ENCODE measurements around the gene PCBD1. TPM values are rescaled to one million over a fixed set of nuclear protein-coding genes. Genes with fewer than 3 reads are reported as not detected.

The PCBD1 gene
- total and polyA plus RNA-seq, 2 experiments from 2014 or later: 33.3 to 78.5 TPM

DNA sequence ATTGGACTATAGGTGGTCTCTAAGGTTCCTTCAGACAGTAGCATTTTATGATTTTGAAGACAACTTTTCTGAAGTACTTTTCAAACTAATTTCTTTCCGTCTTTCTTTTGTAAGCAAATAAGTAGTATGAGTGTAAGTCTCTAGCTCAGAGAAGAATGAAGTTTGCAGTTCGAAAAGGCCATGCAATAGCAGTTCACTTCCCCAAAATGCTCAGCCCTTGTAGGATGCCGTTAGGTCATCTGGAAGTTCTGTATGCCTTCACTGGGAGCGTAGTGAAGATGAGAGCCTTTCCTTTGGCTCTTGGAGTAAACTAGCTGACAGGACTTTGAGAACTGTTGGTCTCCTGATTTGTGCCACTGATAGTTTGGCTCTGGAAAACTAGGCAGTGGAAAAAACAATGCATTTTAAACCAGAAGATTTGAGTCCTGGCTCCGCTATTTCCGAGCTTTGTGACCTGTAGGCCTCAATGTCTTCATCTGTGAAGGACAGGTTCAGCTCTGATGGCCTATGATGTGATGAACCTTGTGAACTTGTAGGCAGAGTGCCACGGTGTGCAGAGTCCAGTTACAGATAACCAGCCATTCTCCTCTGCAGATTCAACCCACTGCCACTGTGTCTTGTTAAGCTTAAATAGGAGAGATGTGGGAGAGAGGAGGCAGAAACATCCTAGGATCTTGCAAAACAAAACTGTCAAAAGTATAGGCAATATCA lies 53.8 kb downstream of the PCBD1 start (continued):
- no peak for TF ChIP-seq CTCF (conservative IDR thresholded peaks at IDR 0.05; ENCODE audit: low read depth in 2 of 2)

- Mint-ChIP-seq H3K36me3 (ENCODE audit: low read depth) (peaks cover 26% of the 10 kb centered on the region), H3K4me1 (no peaks in the 10 kb centered on the region; the same call in 2 of the 3 replicates)
- peaks cover 6% of the 10 kb centered on the region; the same call in 1 of the 2 replicates for H3K36me3 ChIP-seq (ENCODE audit: insufficient read depth)
These were observed 54.3 kb downstream of the PCBD1 start for GRCh38 chr10:70834021-70834420.

More at GRCh38 chr10:70834021-70834420, 54.3 kb downstream of the PCBD1 start:
- Histone ChIP-seq H3F3A (replicated peaks; ENCODE audit: low read depth) (no peaks in the 10 kb centered on the region), H3K4me1 (ENCODE audit: insufficient read depth) (no peaks in the 10 kb centered on the region), H3K4me3 (no peak overlapping the region), H2AFZ (no peak overlapping the region), H3K27me3 (ENCODE audit: insufficient read depth) (no peaks in the 10 kb centered on the region), H4K20me1 (replicated peaks; ENCODE audit: insufficient read depth) (peaks cover 23% of the 10 kb centered on the region; the same call in 1 of the 2 replicates), H3K9me2 (ENCODE audit: insufficient read depth) (no peaks in the 10 kb centered on the region), H3K4me2 (no peak overlapping the region), H3K27ac (ENCODE audit: low read depth) (no peak overlapping the region), H3K79me2 (replicated peaks; ENCODE audit: insufficient read depth) (peaks cover 97% of the 10 kb centered on the region)
- no peak overlapping the region for H3K27ac Mint-ChIP-seq
- no peaks in the 10 kb centered on the region for H3K27me3 Mint-ChIP-seq (ENCODE audit: insufficient read depth, low read depth, poor library complexity)
- no peak for DNase-seq (ENCODE audit: low spot score)
- ATAC-seq: no peak
- TF ChIP-seq, protein P1, sequence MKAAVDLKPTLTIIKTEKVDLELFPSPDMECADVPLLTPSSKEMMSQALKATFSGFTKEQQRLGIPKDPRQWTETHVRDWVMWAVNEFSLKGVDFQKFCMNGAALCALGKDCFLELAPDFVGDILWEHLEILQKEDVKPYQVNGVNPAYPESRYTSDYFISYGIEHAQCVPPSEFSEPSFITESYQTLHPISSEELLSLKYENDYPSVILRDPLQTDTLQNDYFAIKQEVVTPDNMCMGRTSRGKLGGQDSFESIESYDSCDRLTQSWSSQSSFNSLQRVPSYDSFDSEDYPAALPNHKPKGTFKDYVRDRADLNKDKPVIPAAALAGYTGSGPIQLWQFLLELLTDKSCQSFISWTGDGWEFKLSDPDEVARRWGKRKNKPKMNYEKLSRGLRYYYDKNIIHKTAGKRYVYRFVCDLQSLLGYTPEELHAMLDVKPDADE (IDR thresholded peaks at IDR 0.05): no peak
- TF ChIP-seq CTCF (conservative IDR thresholded peaks at IDR 0.05; ENCODE audit: low read depth in 2 of 2): no peak
- no peak for TF ChIP-seq STAT1 (IDR thresholded peaks at IDR 0.05; ENCODE audit: unreplicated experiment)
- TF ChIP-seq NANOG (IDR thresholded peaks at IDR 0.05; ENCODE audit: borderline replicate concordance): no peak
- no peak for TF ChIP-seq JUNB (IDR thresholded peaks at IDR 0.05; ENCODE audit: unreplicated experiment)
- no peak for TF ChIP-seq POLR2AphosphoS5 (IDR thresholded peaks at IDR 0.05; ENCODE audit: low read depth)
- TF ChIP-seq EZH2 (IDR thresholded peaks at IDR 0.05; ENCODE audit: low read depth, unreplicated experiment): no peak
- no peak for TF ChIP-seq ZNF331 (CRISPR knock-in tag; IDR thresholded peaks at IDR 0.05; ENCODE audit: low read depth)
- no peaks in the 10 kb centered on the region; the same call in 2 of the 3 replicates for H3K9me3 Mint-ChIP-seq
- no peak overlapping the region for H3K4me3 Mint-ChIP-seq

Measured in GM23338 (cell line).